Fibroblast of the conjunctiva (primary cell): ENCODE data around the gene NAPB.
A peak's percentile ranks its signal among the peaks of the same experiment; 100 is the strongest.
"Not testable (repeated sequence)": the region's sequence is repeated elsewhere in the genome, so short reads cannot be mapped to it uniquely, and the experiment has no call there.

Source experiments
- DNase-seq: peaks from one replicate; pipeline ENCODE4 v3.0.0-alpha.2; 2010; ENCODE audit warnings: low read depth

Gene NAPB

DNA sequence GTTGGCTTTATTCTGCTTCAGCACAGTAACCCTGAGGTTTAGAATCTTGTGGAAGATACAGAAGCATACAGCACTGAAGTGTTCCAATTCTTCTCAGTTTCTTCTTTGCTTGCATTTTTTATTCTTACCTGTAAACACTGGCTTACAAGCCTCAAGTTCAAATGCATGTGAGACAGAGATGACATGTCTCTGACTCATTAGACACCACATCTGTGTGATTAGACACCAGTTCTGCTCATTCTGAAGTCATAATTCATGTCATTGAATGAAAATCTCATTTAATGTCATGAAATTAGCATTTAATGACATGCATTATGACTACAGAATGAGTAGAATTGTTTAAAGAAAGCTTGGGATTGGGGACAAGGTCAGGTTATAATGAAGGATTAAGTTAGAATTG is 53.5 kb downstream of the NAPB start:
- DNase-seq: no peak

DNA sequence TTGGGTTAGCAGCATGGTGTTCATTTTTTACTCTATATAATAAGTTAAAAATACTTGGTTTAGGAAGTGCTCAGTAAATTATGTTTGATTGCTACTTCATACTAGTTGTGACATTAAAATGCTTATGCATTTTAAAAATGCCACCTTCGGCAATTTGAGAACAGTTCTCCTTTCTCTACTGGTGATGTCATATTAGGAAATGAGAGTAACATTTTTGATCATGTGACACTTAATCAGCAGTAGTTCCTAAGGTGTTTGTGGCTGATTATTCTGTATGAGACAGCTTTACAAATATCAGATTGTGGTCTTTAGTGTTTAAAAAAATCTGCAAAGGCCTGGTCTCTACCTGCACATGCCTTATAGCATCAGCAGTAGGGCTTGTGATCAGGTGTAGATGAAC is 54.9 kb downstream of the NAPB start:
- no peak for DNase-seq

DNA sequence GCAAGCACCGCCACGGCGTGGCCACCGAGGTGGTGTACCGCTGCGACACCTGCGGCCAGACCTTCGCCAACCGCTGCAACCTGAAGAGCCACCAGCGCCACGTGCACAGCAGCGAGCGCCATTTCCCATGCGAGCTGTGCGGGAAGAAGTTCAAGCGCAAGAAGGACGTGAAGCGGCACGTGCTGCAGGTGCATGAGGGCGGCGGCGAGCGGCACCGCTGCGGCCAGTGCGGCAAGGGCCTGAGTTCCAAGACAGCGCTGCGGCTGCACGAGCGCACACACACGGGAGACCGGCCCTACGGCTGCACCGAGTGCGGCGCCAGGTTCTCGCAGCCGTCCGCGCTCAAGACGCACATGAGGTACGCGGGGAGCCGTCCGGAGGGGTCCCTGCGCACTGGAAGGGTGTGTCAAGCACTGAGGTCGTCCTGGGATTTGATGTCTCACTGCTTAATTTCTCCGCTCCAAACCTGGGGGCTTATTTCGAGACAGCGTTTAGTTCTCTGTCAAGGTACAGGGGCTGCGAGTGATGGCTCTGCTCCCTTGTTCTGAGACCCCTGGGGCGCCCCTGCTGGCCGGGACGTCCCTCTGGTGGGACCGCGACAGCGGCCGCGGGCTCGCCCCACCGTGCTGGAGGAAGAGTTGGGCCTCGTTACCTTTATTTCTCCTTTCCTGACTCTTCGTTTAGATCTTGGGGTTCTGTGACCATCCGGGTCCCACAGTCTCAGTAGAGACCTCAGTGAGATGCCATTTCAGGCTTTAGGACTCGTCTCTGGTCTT is 55.7 kb downstream of the NAPB start:
- no peak for DNase-seq

DNA sequence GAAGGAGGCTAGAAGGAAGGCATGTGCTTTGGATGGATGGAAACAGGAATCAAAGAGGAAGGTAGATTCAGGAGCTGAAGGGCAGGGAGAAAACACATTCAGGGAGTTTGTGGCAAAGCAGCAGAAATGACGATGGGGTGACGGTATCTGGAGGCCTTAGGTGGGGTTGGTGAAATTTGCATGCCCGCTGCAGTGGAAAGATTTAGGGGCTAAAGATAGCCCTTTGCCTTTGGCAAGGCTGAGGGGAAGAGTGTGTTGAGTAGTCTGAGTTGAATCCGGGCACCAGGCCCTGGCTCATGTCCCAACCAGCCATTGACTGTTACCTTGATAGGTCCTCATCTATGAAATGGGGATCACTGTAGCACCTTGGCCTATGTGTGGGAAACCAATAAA is 58.0 kb downstream of the NAPB start:
- DNase-seq: no peak

DNA sequence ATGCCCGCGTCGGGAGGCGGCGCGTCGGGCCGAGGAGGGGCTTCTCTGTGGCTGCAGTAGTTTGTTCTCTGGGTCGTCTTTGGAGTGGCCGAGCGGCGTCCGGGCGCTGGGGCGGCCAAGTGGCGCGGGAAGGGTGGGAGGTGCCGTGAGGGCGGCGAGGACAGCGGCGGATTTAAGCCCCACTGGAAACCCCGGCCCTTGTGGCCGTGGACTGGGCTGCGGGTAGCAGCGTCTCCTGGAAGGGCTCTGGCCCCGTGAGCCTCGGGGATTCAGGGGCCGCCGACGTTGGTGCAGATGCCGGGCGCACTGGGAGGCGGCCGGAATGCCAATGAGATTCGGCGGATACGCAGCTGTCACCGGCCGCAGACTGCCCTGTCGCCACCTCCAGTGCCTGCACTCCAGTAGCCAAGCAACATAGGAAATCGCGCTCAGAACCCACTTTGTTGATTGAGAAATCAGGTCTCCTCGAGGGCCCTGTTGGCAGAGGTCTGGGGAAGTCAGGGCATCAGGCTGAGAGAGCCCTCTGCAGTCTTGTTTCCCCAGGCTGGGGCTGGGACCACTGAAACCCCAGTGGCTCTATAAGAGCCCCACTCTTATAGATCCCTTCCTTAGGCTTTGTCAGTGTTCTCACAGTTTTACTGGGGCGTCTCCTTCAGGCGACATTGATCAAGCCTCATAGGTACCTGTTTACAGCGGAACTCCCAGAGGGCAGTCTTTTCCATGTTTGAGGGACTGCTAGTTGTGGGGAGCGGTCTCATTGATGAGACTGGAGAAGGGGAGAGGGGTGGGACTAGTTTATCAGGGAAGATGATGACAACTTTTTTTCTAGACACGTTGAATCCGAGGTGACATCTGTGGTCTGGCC is 58.7 kb downstream of the NAPB start:
- no peak for DNase-seq

DNA sequence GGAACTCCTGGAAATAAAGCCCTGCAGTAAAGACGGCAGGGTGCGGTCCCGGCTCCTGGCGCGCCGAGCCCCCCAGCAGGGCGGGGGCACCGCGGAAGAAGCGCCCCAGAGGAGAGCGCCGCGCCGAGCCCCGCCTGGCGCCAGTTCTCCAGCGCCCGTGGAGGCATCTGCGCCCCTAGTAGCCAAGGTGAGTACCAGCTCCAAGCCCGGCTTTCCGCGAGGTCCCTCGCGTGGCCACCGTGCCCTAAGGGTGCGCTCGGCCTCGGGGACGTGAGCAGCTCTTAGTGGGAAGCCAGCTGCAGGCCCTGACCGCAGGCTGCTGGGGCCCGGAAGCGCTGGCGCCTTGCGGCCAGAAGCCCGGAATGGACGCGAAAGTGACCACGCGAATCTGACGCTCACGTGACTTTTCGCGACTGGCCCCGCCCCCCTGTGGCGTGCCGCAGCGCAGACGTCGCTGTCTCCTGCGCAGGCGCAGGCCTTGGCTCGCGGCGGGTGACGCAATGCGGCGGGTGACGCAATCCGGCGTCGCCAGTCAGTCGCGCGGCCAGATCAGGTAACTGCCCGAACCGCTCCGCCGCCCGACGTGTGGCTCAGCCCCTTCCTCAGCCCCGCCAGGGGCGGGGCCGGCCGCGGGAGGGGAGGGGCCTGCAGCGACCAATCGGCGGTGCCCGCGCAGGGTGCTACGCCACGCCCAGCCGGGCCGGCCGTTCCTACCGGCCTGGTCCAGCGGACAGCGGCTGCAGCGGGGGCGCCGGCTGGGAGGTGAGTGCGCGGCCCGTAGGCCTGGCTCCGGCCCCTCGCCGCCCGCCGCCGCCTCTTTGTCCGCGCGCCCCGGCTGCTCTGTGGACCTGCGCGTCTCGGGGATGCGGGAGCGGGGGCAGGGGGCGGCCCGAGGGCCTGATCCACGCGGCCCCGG is 59.6 kb downstream of the NAPB start, which contains the start of gene GZF1:
GZF1 (plus strand) TSS at position 707 of the 916 bp plus-strand sequence. CDS start 2,202 bp downstream, outside the sequence.
- peak; percentile 97 for DNase-seq

DNA sequence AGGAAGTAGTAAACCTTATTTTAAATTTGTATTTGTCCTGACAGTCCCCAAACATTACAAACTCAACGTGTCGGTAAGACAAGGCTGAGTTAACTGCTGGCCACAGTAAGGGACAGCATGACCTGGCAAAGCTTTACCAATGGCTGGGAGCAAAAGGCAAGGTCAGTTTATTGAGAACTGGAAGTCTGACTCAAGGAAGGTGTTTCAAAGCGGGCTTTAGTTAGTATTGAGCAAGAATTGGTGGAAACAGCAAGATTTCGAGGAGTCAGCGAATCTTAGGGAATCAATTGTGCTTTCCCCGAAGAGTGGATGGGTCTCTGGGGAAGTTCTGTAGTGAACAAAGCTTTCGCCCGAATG is 60.2 kb downstream of the NAPB start:
- DNase-seq: no peak

DNA sequence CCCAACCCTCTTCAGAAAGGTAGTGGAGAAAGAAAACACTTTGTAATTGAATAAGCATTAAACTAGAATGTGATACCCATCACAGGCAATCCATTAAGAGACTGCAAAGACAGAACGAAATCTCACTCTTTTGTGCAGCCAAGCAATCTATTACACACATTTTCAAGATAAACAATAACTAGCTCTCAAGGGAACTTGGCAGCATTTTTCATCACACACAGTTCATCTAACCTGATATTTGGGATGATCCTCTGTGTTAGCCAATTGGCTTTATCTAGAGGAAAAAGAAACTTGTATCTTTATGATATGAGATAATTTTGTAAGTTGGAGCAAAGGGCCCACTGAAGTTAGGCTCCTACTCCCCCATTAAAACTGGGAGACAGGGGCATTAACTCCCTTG is 60.8 kb downstream of the NAPB start:
- DNase-seq: no peak

DNA sequence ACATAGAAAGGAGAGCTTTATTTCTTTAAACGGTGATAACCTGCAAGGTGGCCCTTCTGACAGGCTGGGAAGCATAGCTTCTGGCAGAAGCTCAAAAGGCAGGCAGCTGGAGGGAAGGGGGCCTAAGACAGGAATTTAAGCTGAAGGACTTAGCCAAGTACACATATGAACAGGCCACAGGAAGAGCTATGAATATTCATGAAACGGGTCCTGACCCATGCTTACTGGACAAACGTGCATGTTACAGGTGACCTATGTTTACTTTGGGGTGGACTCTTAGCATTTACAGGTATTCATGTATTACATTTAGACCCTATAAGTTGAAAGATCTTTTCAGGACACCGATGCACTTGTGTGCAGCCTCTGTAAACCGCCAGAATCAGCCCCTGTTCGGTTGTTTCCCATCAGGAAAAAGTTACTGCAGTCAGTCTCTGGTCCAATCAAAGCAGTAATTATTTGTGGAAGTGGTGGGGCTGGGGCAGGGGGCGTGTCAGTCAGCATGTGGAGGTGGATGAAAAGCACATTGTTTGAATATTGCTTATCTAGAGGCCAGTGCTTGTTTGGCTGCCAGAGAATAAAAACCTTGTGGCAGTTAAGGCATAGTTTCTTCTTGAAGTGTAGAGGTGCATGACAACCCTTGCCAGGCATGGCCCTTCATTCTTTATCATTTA is 62.2 kb downstream of the NAPB start:
- no peak for DNase-seq

DNA sequence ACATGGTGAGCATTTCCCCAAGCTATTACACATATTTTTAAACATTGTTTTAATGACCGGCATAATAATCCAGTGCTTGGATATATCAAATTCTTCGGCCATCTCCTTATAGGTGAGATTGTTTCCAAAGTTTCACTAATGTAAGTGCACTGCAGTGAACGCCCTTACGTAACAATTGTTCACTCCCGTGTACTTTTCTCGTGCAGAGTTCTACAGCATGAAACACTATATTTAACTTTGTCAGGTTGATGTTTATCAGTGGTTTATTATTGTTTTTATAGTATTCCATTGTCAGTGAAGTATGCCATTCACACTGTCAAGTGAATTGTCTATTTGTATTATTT is 62.8 kb downstream of the NAPB start:
- no peak for DNase-seq

DNA sequence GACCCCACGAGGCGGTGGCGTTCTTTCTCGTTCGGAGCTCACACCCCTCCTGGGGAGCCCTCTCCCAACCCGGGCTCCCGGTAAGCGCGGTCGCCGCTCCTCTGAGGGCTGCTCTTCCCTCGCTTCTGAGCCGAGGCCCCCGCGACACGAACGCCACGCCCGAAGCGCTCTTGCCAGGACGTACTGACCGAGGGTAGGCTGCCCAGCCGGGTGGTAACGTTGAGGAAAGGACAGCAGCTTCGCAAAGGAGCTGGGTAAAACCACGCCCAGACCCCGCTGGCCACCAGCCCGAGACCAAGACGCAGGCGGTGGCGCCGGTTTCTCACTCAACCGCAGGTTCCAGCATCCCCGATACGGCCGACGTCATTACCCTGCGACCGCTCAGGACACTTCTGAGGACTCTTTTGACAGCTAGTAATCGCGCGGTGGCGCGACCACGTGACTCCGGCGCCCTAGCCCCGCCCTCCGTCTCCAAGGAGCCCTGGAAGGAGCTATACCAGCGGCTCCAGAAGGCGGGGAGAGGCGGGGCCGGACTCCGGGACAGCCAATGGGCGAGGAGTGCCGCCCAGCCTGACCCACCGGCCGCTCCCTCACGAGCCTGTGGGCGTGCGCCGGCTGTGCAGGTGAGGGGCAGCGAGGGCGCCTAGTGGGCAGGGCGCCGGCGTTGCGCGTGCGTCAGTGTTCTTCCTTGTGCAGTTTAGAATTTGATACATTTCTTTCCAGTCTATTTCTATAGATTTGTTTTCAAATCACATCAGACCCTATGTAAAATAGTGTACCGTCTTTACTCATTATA is 63.3 kb downstream of the NAPB start:
- peak; percentile 99 for DNase-seq

DNA sequence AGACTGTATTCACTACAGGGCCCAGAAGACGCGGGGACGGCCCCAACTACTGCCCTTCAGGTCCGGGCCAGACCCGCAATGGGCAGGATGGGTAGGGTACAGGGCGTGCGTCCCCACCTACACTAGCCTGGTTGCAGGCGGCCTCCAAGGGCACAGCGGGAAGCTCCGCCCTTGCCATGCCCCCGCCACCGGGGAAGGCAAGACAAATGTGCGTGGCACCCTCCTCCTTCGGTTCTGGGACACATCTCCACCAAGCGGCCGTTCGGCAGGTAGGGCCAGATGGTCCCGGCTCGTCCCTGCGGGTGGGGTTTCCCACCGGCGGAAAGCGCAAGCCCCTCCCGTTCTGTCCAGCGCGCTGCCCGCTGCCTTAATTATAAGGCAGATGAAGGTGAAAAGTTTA is 65.1 kb downstream of the NAPB start:
- no peak for DNase-seq

DNA sequence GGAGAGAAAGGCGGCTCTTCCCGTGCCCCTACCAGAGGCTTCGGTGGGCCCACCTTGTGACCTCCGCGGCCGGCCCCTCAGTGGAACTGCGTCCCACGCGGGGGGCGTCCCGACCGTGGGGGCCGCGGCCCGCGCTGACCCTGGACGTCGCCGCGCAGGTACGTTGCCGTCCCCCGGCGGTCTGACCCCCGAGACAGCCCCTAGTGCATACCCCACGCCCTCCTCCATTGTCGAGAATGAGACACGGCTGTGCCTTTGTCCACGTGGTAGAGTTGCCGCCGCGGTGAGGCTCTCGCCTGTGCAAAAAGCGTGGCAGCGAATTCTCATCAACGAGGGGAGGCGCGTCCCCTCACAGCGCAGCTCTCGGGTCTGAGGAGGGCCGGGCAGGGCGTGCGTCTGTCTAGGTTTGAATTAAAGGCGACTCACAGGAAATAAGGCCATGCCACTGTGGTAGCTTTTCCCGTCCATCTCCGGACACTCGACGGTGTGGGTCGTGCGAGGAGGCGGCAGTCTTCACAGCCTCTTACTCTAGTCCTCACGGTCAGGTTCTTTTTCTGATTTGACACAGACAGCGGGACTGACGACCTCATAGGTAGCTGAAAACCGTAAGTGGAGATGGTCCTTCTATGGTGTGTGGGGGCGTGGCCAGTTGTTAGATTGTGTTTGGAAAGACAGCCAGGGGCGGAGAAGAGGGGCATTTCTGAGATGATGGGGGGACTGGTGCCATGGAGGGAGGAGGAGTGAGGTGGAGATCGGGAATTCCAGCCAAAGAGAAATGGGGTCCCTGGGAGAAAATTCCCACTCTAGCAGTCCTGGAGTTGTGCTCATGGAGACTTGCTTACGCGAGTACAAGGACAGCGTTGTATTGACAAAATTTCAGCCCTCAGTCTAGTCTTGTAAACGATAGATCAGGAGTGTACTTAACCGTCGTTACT is 70.1 kb downstream of the NAPB start:
- DNase-seq: no peak

DNA sequence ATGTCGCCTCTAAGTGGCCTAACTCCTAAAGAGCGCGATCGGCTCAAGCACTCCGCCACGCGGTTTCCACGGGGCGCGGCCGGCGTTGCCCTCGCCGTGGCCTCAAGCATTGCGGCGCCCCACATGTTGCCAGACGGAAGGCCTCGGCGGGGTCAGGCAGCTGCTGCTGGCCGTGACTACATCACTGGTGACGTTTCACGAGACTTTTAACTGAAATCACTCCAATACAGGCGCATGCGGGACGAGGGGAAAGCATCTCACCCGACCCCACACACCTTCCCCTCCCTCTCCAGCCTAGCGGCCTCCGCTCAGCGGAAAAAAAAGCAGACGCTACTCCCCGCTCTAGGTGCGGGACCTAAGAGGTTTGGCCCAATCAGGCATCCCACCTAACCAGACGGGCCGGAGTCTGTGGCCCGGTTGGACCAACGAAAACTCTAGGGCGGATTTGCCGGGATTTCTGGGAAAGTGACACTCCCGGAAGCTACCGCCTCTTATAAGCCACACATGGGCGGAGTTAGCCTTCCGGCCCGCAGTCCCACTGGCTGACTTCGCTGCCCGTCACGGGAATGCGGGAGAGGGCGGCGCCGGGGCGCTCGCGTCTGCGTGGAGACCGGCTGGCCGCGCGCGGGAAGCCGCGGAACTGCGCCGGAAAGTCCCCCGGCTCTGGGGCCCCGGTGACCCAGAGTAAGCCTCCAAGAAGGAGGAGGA is 70.9 kb downstream of the NAPB start, which contains the start of gene NXT1:
NXT1 (plus strand) TSS at position 596 of the 708 bp plus-strand sequence. CDS start 3,251 bp downstream, outside the sequence.
- DNase-seq: peak; percentile 96

DNA sequence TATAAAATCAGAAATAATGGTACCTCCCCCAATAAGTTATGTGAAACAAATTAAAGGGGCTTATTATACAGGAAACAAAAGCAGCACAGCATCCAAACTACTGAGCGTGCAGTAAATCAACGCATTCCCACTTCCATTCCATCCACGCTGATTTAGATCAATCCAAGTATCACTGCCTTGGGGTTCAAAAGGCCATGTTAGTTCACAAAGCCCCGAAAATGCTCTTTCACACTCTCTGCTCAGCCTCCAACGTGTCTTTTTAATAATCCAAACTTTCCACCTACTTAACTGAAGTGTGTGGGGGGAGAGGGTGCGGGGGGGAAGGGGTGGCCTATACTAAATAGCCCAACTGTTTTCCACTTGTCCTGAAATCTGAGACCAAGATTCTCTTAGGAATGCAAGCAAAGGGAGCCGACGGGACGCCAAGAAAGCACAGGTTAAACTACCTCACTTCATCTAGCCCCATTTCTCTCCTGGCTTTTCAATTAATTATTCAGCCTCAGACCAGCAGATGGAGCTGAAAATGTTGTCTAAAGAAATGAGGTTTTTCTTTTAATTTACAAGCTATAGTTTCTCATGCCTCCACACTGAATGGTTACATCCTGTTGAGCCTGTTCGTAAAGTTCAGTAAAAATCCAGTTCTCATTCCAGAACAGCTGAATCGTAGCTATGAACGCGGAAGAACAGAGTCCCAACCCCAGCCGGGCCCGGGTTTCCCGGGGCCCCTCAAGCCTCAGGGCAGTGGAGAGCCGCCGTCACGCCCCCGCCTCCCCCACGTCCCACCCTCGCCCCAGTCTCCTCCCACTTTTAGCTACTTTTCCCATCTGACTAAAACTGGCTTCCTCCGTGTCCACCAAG is 71.7 kb downstream of the NAPB start:
- peak; percentile 48 for DNase-seq

DNA sequence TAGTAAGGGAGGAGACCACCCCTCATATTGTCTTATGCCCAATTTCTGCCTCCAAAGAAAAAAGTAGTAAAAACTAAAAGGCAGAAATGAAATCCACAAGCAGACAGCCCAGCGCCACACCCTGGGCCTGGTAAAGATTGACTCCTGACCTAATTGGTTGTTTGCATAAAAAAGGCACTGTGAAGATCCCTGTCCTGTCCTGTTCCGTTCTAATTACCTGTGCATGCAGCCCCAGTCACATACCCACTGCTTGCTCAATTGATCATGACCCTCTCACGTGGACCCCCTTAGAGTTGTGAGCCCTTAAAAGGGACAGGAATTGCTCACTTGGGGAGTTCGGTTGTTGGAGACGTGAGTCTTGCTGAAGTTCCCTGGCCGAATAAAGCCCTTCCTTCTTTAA is 72.8 kb downstream of the NAPB start:
- not testable (repeated sequence) for DNase-seq

DNA sequence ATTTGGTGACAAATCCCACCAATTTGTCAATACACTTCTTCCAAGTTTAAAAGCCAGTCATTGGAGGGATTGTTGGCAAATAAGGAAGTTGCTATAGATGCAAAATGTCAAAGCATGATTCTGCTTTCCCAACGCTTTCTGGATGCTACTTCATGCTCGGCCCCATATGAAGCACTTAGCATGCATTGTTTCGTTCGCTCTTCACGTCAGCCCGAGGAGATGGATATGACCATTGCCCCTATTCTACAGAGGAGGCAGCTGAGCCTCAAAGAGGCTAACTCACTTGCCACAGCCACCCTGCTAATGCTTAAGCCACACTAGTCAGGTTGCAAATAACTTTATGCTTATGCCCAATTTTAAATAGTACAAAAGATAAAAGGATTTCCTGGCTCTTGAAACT is 73.5 kb downstream of the NAPB start:
- DNase-seq: no peak

DNA sequence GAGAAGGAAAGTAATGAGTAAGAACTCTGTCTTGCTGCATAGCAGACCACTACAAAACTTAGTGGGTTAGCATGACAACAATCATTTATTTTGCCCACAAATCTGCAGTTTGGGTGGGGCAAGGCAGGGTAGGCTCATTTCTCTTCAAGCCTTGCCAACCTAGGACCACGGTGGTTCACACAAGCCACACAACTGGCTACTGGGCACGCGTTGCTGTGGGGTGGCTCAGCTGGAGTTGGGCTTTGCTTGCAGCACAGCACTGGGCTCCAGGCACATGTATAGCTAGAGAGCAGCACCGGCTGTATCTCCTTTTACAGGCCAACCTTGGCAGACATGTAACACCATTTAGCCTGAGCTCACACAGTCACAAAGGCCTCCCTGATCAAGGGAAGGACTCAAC is 75.3 kb downstream of the NAPB start:
- no peak for DNase-seq
